GM13977 (cell line): ENCODE data around the gene EEF1A2.
A peak's percentile ranks its signal among the peaks of the same experiment; 100 is the strongest.
"Not testable (repeated sequence)": the region's sequence is repeated elsewhere in the genome, so short reads cannot be mapped to it uniquely, and the experiment has no call there.

Experiments
- DNase-seq: peaks from one replicate; pipeline ENCODE4 v3.0.0; 2012; ENCODE audit warnings: low spot score
- CTCF ChIP-seq: IDR thresholded peaks from 2 replicates; pipeline ENCODE4 v1.5.1; 2012; ENCODE audit warnings: mild to moderate bottlenecking, control low read depth; ENCODE audit not compliant: insufficient read depth; ENCODE audit errors: extremely low read depth, missing control alignments
- in situ Hi-C: fragments of 300-500 bp; cut with MboI; formaldehyde crosslinking; loops from one replicate; pipeline ENCODE4 v1.12.0; 2022; ENCODE audit warnings: low sequenced_read_pairs, low pct_unique_long_range_greater_than_20kb, mixed read lengths, inconsistent platforms; ENCODE audit not compliant: unreplicated experiment

EEF1A2 gene

GRCh38 chr20:63520504-63520933, 21.6 kb upstream of the EEF1A2 start, which contains the start of gene PPDPF:
PPDPF (plus strand) TSS chr20:63520765; CDS start chr20:63521309, 544 bp downstream.
- in situ Hi-C loops: no loop called here
- TF ChIP-seq CTCF: no peak

GRCh38 chr20:63519668-63520503, 21.0 kb upstream of the EEF1A2 start:
- peak; percentile 84 for DNase-seq
- TF ChIP-seq CTCF: peak; percentile 7

More at GRCh38 chr20:63520504-63520933, 21.6 kb upstream of the EEF1A2 start, which contains the start of gene PPDPF:
- peak; percentile 100 for DNase-seq

GRCh38 chr20:63518946-63519667, 20.2 kb upstream of the EEF1A2 start:
- DNase-seq: no peak
- TF ChIP-seq CTCF: no peak
- in situ Hi-C loops: no loop called here

More at GRCh38 chr20:63519668-63520503, 21.0 kb upstream of the EEF1A2 start:
- in situ Hi-C loops: no loop called here

- in situ Hi-C loops: no loop called here
- no peak for TF ChIP-seq CTCF
- DNase-seq: no peak
Observed at GRCh38 chr20:63518351-63518861, 19.5 kb upstream of the EEF1A2 start.

GRCh38 chr20:63517376-63518309, 18.8 kb upstream of the EEF1A2 start:
- TF ChIP-seq CTCF: no peak
- in situ Hi-C loops: no loop called here
- no peak for DNase-seq

- DNase-seq, in situ Hi-C loops: not testable (repeated sequence)
Observed at GRCh38 chr20:63514520-63514919, 15.6 kb upstream of the EEF1A2 start.
